Measurements from ENCODE around the gene COLEC11. TPM values are rescaled to one million over a fixed set of nuclear protein-coding genes. Genes with fewer than 3 reads are reported as not detected.

The COLEC11 gene
- total and polyA plus RNA-seq, 8 donors, result 2.0 to 9.9 (median 3.3) TPM; not detected in 3

DNA sequence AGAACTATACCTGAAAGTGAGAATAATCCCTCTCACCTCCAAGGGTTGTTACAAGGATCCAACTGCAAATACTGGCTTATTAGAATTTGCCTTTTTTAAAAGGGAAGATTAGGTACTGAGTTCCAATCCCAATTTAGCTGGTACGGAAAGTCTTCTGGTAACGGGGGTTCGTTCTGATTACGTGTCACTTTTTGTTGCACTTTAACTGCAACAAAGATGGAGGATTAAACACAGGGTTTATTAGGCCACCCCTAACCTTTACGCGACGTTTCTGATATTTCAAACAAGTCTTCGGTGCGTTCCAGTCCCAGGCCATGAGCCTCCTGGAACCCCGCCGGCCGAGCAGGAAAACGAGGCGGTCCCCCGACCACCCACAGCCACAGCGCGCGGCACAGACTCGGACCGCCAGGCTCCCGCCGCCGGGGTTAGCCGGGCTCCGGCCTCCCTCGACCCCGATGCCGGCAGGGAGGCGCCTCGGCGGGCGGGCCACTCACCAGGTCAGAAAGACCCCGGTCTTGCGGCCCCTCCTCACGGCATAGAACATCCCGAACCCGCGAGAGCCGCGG lies 37.2 kb upstream of the COLEC11 start:
- Histone ChIP-seq H3K4me1 (peaks cover 11 to 24% (median 21%) of the 10 kb centered on the region in 4 donors), H3K27me3 (no peaks in the 10 kb centered on the region), H3K9me3 (no peaks in the 10 kb centered on the region), H3K4me3 (peak overlapping the region; percentile 90 to 97 (median 95)), H3K27ac (peak overlapping the region; percentile 93 to 97 (median 96)), H3K36me3 (peaks cover 6 to 41% (median 40%) of the 10 kb centered on the region in 4 donors)
- no peak for TF ChIP-seq POLR2AphosphoS5 (IDR thresholded peaks at IDR 0.05)
- no peak for TF ChIP-seq EP300 (IDR thresholded peaks at IDR 0.05)
- no peak for DNase-seq
- WGBS, 5 donors, result 0 to 1% (median 0%) methylated on average over 33 to 40 of the region's 40 CpGs
- intact Hi-C loops (cut with DNase I; ENCODE audit: low total_unique reads), result no loop called here

DNA sequence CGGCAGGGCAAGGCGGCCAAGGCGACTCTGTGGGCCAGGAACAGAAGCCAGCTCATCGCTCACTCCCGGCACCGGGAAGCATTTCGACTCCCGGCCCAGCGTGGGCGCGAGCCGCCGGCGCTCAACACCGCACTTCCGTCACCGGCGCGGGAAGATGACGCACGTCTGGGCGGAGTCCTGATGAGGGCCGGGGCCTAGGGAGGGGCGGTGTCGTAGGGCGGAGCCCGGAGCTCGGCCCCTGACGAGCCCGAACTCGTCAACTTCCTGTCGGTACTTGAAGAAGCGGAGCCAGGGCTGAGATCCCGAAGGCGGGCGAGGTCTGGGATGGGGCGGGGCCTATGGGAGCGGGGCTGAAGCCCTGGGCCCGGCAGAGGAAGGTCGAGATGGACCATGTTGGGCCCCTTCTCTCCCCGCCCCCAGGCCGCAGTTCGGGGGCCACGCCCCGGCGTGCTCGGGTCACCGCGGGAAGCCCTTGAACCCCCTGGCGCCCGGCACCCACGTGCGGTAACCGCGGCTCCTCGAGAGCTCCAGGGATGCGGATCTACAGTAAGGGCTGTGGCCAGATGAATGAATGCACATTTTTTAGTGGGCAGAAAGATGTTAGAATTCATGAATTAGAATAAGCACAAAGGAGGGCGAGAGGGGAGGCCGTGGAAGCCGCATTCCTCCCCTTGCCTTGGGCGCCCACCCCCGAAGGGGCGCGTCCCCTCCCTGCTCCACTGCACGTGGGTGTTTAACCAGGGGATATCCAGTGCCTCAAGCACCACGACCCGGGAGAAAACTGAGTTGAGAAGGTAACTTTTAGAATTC lies 36.5 kb upstream of the COLEC11 start, which contains the start of gene RNASEH1:
Gene RNASEH1, minus strand, starts transcription at position 129 of the 810 bp plus-strand sequence. Its CDS starts 73 bp downstream, at position 56.
- Histone ChIP-seq H3K36me3 (peaks cover 6 to 34% (median 33%) of the 10 kb centered on the region in 4 donors), H3K4me3 (peak within 1 kb of the TSS; percentile 90 to 97 (median 95)), H3K4me1 (peaks cover 11 to 24% (median 21%) of the 10 kb centered on the region in 4 donors), H3K9me3 (no peaks in the 10 kb centered on the region), H3K27me3 (no peaks in the 10 kb centered on the region), H3K27ac (peak within 1 kb of the TSS; percentile 93 to 97 (median 96))
- DNase-seq, result peak; percentile 99
- intact Hi-C loops (cut with DNase I; ENCODE audit: low total_unique reads), result no loop called here
- WGBS, 5 donors, result 0 to 1% (median 0%) methylated on average over 48 to 67 of the region's 67 CpGs
- TF ChIP-seq, protein P1, sequence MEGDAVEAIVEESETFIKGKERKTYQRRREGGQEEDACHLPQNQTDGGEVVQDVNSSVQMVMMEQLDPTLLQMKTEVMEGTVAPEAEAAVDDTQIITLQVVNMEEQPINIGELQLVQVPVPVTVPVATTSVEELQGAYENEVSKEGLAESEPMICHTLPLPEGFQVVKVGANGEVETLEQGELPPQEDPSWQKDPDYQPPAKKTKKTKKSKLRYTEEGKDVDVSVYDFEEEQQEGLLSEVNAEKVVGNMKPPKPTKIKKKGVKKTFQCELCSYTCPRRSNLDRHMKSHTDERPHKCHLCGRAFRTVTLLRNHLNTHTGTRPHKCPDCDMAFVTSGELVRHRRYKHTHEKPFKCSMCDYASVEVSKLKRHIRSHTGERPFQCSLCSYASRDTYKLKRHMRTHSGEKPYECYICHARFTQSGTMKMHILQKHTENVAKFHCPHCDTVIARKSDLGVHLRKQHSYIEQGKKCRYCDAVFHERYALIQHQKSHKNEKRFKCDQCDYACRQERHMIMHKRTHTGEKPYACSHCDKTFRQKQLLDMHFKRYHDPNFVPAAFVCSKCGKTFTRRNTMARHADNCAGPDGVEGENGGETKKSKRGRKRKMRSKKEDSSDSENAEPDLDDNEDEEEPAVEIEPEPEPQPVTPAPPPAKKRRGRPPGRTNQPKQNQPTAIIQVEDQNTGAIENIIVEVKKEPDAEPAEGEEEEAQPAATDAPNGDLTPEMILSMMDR (IDR thresholded peaks at IDR 0.05), result peak in 1 of 7 experiments; percentile 13
- peak; percentile 98 to 99 (median 99) for TF ChIP-seq POLR2AphosphoS5 (IDR thresholded peaks at IDR 0.05)
- TF ChIP-seq EP300 (IDR thresholded peaks at IDR 0.05), result peak; percentile 41
- peak in 2 of 4 donors; percentile 59 to 86 for TF ChIP-seq POLR2A (IDR thresholded peaks at IDR 0.05)

DNA sequence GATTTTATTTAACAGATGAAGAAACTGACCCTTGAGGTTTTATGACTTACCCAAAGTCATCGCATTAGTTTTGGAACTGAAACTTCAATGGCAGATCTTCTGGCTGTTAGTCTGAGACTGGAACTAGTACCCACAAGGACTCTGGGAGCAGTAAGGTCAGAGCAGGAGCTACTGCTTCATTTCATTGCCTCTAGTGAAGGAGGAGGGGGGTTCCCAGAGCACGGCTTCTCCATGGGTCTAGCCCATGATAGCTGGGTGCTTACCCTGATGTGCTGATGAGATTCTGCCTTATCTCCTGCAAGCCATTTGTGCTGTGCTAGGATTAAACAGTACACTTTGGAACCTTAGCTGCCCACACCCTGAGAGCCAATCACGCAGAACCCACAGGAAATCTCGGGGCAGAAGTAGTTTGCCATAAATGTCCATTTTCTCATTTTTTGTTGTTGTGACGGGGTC lies 31.4 kb upstream of the COLEC11 start:
- no peak overlapping the region for H3K4me3 ChIP-seq
- WGBS, 5 donors, result 83 to 91% (median 90%) methylated on average over 5 of the region's 5 CpGs
- intact Hi-C loops (cut with DNase I; ENCODE audit: low total_unique reads), result no loop called here
- no peaks in the 10 kb centered on the region for H3K36me3 ChIP-seq
- peaks cover 6 to 9% (median 8%) of the 10 kb centered on the region in 4 donors for H3K4me1 ChIP-seq
- H3K9me3 ChIP-seq, result no peaks in the 10 kb centered on the region
- DNase-seq, result no peak
- TF ChIP-seq POLR2AphosphoS5 (IDR thresholded peaks at IDR 0.05) (no peak), POLR2A (IDR thresholded peaks at IDR 0.05) (no peak), EP300 (IDR thresholded peaks at IDR 0.05) (no peak)
- TF ChIP-seq, protein P1 (IDR thresholded peaks at IDR 0.05), result no peak
- H3K27ac ChIP-seq, result no peak overlapping the region
- no peaks in the 10 kb centered on the region for H3K27me3 ChIP-seq

DNA sequence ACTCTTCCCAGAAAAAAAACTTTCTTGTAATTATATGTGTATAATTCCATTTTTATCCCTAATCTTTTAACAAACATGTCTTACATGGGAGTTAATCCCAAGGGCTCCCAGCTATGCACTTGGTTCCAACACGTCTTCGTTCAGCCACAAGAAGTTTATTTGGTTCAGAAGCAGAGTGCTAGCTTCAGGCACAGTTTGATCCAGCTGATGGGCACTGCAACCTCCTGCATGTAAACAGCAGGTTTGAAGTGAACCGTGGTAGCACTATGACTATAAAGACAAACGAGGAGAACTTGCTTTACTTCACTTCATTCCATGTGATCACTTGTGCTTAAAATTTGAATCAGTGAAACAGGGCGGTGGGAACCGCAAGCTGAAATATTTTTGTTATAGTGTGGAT lies 29.8 kb upstream of the COLEC11 start:
- H3K27me3 ChIP-seq, result no peaks in the 10 kb centered on the region
- H3K9me3 ChIP-seq, result no peaks in the 10 kb centered on the region
- no peaks in the 10 kb centered on the region for H3K4me1 ChIP-seq
- WGBS, 5 donors, result 67 to 85% (median 79%) methylated on average over 6 of the region's 6 CpGs
- intact Hi-C loops (cut with DNase I; ENCODE audit: low total_unique reads), result no loop called here
- H3K4me3 ChIP-seq, result no peak overlapping the region
- H3K27ac ChIP-seq, result no peak overlapping the region
- no peaks in the 10 kb centered on the region for H3K36me3 ChIP-seq
- TF ChIP-seq POLR2A (IDR thresholded peaks at IDR 0.05) (no peak), EP300 (IDR thresholded peaks at IDR 0.05) (no peak)
- TF ChIP-seq, protein P1 (IDR thresholded peaks at IDR 0.05), result no peak
- DNase-seq, result no peak
